Vagina (tissue), 2 donors: ENCODE measurements around the gene MIS18A. TPM values are rescaled to one million over a fixed set of nuclear protein-coding genes. Genes with fewer than 3 reads are reported as not detected.

ENCODE experiments used
- DNase-seq, 2 donors: peaks; one replicate each; pipeline ENCODE4 v3.0.0-alpha.2; 2017; ENCODE audit errors: extremely low spot score in 2 of 2
- H3K27ac ChIP-seq: fragments of 200-600 bp; sonication (generic); one replicate; pipeline ENCODE4 v1.5.1; 2019
- H3K27me3 ChIP-seq: fragments of 200-600 bp; sonication (generic); one replicate; pipeline ENCODE4 v1.5.1; 2019
- H3K36me3 ChIP-seq, 2 donors: fragments of 200-600 bp; sonication (generic); one replicate each; pipeline ENCODE4 v1.5.1; 2017 to 2019
- H3K4me1 ChIP-seq: fragments of 200-600 bp; sonication (generic); one replicate; pipeline ENCODE4 v1.5.1; 2019
- H3K4me3 ChIP-seq, 2 donors: fragments of 200-600 bp; sonication (generic); 1 replicate in 1 of 2; 2 replicates in 1 of 2; pipeline ENCODE4 v1.5.1; 2016 to 2019
- H3K9me3 ChIP-seq: fragments of 200-600 bp; sonication (generic); one replicate; pipeline ENCODE4 v1.5.1; 2019
- CTCF ChIP-seq, 3 experiments: fragments of 450-650 bp in 2 of 3; fragments of 200-600 bp in 1 of 3; sonication (generic) in 1 of 3; IDR thresholded peaks; one replicate each; pipeline ENCODE4 v1.5.1; 2017 to 2019; ENCODE audit warnings: antibody characterized with exemption in 3 of 3, mild to moderate bottlenecking in 2 of 3, moderate library complexity in 2 of 3
- POLR2A ChIP-seq, 2 donors: fragments of 450-650 bp; IDR thresholded peaks; one replicate each; pipeline ENCODE4 v1.6.1; 2017; ENCODE audit warnings: antibody characterized with exemption in 2 of 2, mild to moderate bottlenecking in 2 of 2, moderate library complexity in 2 of 2
- POLR2AphosphoS5 ChIP-seq, 2 donors: sonication (generic); formaldehyde crosslinking; IDR thresholded peaks; one replicate each; pipeline ENCODE4 v1.9.0; 2017; ENCODE audit warnings: antibody characterized with exemption in 2 of 2, mild to moderate bottlenecking in 2 of 2, low read depth in 1 of 2; ENCODE audit not compliant: insufficient read depth in 1 of 2
- intact Hi-C: fragments of 100-400 bp; cut with DNase I; formaldehyde crosslinking; loops from one replicate; pipeline ENCODE4 v1.15.1; 2023
- total RNA-seq: library from RNA; depleted of rRNA; stranded (reverse); fragments of >200 nt; gene quantifications from one replicate; pipeline ENCODE4 v1.2.3, GENCODE V29; 2016

Gene MIS18A
- total RNA-seq, 1 donor from 2014 or later = 3.4 TPM

- intact Hi-C loops = no loop called here
- H3K4me3 ChIP-seq = no peak overlapping the region
These were observed 26.7 kb downstream of the MIS18A start for GRCh38 chr21:32252136-32252535.

GRCh38 chr21:32249511-32250280 lies 29.2 kb downstream of the MIS18A start:
- H3K27ac ChIP-seq = no peak overlapping the region
- no peaks in the 10 kb centered on the region for H3K4me1 ChIP-seq
- no peak overlapping the region for H3K4me3 ChIP-seq
- H3K36me3 ChIP-seq = no peaks in the 10 kb centered on the region
- no peak for TF ChIP-seq CTCF (IDR thresholded peaks at IDR 0.05)
- no peak for TF ChIP-seq POLR2A (IDR thresholded peaks at IDR 0.05)
- TF ChIP-seq POLR2AphosphoS5 (IDR thresholded peaks at IDR 0.05; ENCODE audit: insufficient read depth in 1 of 2, low read depth in 1 of 2) = no peak
- H3K27me3 ChIP-seq = no peaks in the 10 kb centered on the region
- DNase-seq = no peak
- no peaks in the 10 kb centered on the region for H3K9me3 ChIP-seq
- intact Hi-C loops = no loop called here

More at GRCh38 chr21:32252136-32252535, 26.7 kb downstream of the MIS18A start:
- TF ChIP-seq POLR2A (IDR thresholded peaks at IDR 0.05) = no peak
- no peak for TF ChIP-seq POLR2AphosphoS5 (IDR thresholded peaks at IDR 0.05; ENCODE audit: insufficient read depth in 1 of 2, low read depth in 1 of 2)
- TF ChIP-seq CTCF (IDR thresholded peaks at IDR 0.05) = no peak
- H3K9me3 ChIP-seq = no peaks in the 10 kb centered on the region
- H3K27ac ChIP-seq = no peak overlapping the region
- H3K4me1 ChIP-seq = peaks cover 14% of the 10 kb centered on the region
- no peaks in the 10 kb centered on the region for H3K36me3 ChIP-seq
- no peak for DNase-seq
- no peaks in the 10 kb centered on the region for H3K27me3 ChIP-seq

- H3K27ac ChIP-seq = no peak overlapping the region
- DNase-seq = no peak
- H3K4me1 ChIP-seq = no peaks in the 10 kb centered on the region
- intact Hi-C loops = no loop called here
- TF ChIP-seq CTCF (IDR thresholded peaks at IDR 0.05) = no peak
- no peak for TF ChIP-seq POLR2A (IDR thresholded peaks at IDR 0.05)
- TF ChIP-seq POLR2AphosphoS5 (IDR thresholded peaks at IDR 0.05; ENCODE audit: insufficient read depth in 1 of 2, low read depth in 1 of 2) = no peak
- H3K9me3 ChIP-seq = no peaks in the 10 kb centered on the region
- no peaks in the 10 kb centered on the region for H3K27me3 ChIP-seq
- no peaks in the 10 kb centered on the region for H3K36me3 ChIP-seq
- H3K4me3 ChIP-seq = no peak overlapping the region
These were observed 30.0 kb downstream of the MIS18A start for GRCh38 chr21:32248571-32249461.

GRCh38 chr21:32246571-32247140 lies 32.2 kb downstream of the MIS18A start:
- no peak for DNase-seq
- Histone ChIP-seq H3K27me3 (no peaks in the 10 kb centered on the region), H3K27ac (no peak overlapping the region), H3K9me3 (no peaks in the 10 kb centered on the region), H3K36me3 (no peaks in the 10 kb centered on the region), H3K4me1 (no peaks in the 10 kb centered on the region), H3K4me3 (no peak overlapping the region)
- intact Hi-C loops = no loop called here
- no peak for TF ChIP-seq POLR2A (IDR thresholded peaks at IDR 0.05)
- no peak for TF ChIP-seq POLR2AphosphoS5 (IDR thresholded peaks at IDR 0.05; ENCODE audit: insufficient read depth in 1 of 2, low read depth in 1 of 2)
- no peak for TF ChIP-seq CTCF (IDR thresholded peaks at IDR 0.05)
